ENCODE results near the gene SERPINI1. TPM values are rescaled to one million over a fixed set of nuclear protein-coding genes. Genes with fewer than 3 reads are reported as not detected.

SERPINI1 gene
- total and polyA plus RNA-seq, 3 donors from 2014 or later: 13.3 to 24.0 (median 17.6) TPM

DNA sequence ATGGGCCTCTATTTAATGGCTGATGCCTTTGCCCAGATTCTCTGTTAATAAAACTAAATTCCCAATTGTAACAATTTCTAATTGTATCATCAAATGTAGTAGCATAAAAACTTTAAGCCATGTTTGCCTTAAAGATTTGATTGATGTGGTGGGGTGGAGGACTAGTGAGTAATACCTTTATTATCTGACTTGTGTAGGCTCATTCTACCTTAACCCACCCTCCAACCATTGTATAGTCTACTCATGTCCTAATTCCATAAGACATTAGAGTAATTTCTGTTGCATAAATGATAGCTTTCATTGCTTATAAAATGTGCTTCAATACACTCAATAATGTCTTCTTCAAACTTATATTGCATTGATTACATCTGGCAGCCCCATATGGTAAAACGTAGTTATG, 25.8 kb downstream of the SERPINI1 start:
- 81 to 83% methylated on average over 1 of the region's 1 CpG for WGBS, 2 donors
- Histone ChIP-seq H3K27ac (no peak overlapping the region), H3K36me3 (ENCODE audit: low read depth, missing control alignments) (no peaks in the 10 kb centered on the region), H3K4me3 (no peak overlapping the region), H3K9me3 (no peaks in the 10 kb centered on the region), H3K27me3 (no peaks in the 10 kb centered on the region), H3K4me1 (no peaks in the 10 kb centered on the region)
- TF ChIP-seq, protein P1, sequence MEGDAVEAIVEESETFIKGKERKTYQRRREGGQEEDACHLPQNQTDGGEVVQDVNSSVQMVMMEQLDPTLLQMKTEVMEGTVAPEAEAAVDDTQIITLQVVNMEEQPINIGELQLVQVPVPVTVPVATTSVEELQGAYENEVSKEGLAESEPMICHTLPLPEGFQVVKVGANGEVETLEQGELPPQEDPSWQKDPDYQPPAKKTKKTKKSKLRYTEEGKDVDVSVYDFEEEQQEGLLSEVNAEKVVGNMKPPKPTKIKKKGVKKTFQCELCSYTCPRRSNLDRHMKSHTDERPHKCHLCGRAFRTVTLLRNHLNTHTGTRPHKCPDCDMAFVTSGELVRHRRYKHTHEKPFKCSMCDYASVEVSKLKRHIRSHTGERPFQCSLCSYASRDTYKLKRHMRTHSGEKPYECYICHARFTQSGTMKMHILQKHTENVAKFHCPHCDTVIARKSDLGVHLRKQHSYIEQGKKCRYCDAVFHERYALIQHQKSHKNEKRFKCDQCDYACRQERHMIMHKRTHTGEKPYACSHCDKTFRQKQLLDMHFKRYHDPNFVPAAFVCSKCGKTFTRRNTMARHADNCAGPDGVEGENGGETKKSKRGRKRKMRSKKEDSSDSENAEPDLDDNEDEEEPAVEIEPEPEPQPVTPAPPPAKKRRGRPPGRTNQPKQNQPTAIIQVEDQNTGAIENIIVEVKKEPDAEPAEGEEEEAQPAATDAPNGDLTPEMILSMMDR (IDR thresholded peaks at IDR 0.05): no peak
- TF ChIP-seq POLR2A (IDR thresholded peaks at IDR 0.05): no peak
- DNase-seq: no peak
- intact Hi-C loops (cut with DNase I; ENCODE audit: low total_unique reads): no loop called here

DNA sequence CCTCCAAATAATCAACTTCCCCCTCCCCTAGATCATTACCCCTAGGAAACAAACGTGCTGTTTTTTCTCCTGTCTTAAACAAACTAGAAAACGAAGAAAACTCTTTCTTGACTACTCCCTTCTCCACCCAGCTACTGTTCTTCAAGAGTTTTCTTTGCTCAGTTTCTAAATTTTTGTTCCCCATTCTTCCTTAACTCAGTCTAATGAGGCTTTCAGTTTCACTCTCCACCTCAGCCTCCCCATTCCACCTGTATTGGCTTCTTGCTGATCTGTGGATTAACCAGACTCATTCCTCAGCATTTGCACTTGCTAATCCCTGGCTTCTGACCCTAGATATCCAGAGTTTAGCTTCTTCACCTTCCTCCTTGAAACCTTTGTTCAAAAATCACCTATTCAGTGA, 26.8 kb downstream of the SERPINI1 start:
- Histone ChIP-seq H3K4me3 (no peak overlapping the region), H3K9me3 (no peaks in the 10 kb centered on the region), H3K27ac (no peak overlapping the region), H3K27me3 (no peaks in the 10 kb centered on the region), H3K4me1 (no peaks in the 10 kb centered on the region), H3K36me3 (ENCODE audit: low read depth, missing control alignments) (no peaks in the 10 kb centered on the region)
- no peak for DNase-seq
- intact Hi-C loops (cut with DNase I; ENCODE audit: low total_unique reads): no loop called here
- WGBS, 2 donors: 48 to 60% methylated on average over 2 of the region's 2 CpGs
- no peak for TF ChIP-seq POLR2A (IDR thresholded peaks at IDR 0.05)
- TF ChIP-seq, protein P1 (IDR thresholded peaks at IDR 0.05): no peak

DNA sequence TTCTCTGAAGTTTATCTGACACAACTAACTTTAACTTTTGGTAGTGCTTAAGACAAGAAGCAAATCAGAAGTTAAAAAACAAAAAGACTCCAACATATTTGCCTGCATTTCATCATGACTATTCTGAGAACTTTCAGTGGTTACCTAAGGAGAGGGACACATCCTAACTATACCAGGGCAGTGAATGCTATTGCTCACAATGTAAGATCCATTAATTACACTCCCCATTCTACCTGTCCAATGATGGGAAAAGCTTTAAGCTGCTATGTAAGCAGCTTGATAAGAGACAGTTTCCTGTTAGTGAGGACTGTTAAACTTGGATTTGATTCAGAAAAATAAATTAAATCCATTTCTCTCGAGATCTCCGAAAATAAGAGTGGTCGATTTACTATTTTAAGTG, 37.5 kb downstream of the SERPINI1 start:
- Histone ChIP-seq H3K4me1 (no peaks in the 10 kb centered on the region), H3K36me3 (ENCODE audit: low read depth, missing control alignments) (no peaks in the 10 kb centered on the region), H3K27ac (no peak overlapping the region), H3K9me3 (no peaks in the 10 kb centered on the region), H3K27me3 (no peaks in the 10 kb centered on the region), H3K4me3 (no peak overlapping the region)
- intact Hi-C loops (cut with DNase I; ENCODE audit: low total_unique reads): no loop called here
- DNase-seq: no peak
- WGBS, 2 donors: 68 to 83% methylated on average over 3 of the region's 3 CpGs
- TF ChIP-seq POLR2A (IDR thresholded peaks at IDR 0.05): no peak
- TF ChIP-seq, protein P1 (IDR thresholded peaks at IDR 0.05): no peak

DNA sequence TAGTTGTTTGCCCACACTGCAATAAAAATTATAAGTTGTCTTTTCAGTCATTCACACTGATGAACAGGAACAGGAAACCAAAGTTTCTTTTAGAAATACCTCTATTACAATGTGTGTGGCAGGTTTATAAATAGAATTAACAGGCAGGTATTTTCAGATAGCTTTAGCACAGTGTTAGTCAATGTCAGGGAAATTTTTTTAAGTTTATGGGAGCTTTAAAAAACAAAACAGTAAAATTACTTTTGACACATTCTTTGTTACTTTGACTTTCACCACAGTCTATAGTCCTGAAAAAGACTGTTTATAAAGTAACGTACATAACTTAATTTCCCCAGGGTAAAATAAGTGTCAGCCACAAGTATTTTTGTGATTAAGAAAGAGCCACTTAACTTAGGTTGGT, 38.1 kb downstream of the SERPINI1 start:
- Histone ChIP-seq H3K36me3 (ENCODE audit: low read depth, missing control alignments) (no peaks in the 10 kb centered on the region), H3K27me3 (no peaks in the 10 kb centered on the region), H3K27ac (no peak overlapping the region), H3K4me1 (no peaks in the 10 kb centered on the region), H3K4me3 (no peak overlapping the region), H3K9me3 (no peaks in the 10 kb centered on the region)
- TF ChIP-seq, protein P1 (IDR thresholded peaks at IDR 0.05): no peak
- TF ChIP-seq POLR2A (IDR thresholded peaks at IDR 0.05): no peak
- WGBS, 2 donors: 81 to 88% methylated on average over 1 of the region's 1 CpG
- intact Hi-C loops (cut with DNase I; ENCODE audit: low total_unique reads): no loop called here
- DNase-seq: no peak

DNA sequence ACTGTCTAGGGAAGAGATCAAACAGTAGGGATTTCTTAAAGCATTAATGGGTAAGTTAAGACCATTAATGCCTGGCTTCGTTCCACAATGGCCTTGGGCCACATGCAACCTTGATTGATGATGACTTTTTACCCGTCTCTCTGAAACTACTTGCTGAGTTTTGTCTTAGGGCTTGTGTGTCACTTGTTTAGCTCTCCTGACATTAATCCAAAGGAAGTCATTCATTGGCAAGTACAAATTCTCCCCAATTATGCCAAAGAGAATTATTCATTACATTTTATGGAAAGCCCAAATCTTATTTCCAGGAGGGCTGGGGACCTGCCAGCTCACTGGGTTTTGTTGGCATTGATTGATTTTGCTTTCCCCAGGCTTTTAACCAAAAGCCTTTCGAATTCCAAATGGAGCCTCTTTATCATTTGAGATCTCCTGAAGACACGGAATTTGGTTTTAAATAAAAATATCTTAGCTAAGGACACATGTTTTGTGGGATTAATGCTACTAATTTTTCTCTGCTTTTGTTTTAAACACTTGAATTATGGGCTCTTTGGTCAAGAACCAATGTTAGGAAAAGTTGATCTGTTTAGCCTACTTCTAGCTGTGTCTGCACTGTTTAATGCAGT, 40.7 kb downstream of the SERPINI1 start:
- Histone ChIP-seq H3K4me1 (no peaks in the 10 kb centered on the region), H3K36me3 (ENCODE audit: low read depth, missing control alignments) (no peaks in the 10 kb centered on the region), H3K4me3 (no peak overlapping the region), H3K27ac (no peak overlapping the region), H3K27me3 (no peaks in the 10 kb centered on the region), H3K9me3 (no peaks in the 10 kb centered on the region)
- 64 to 69% methylated on average over 4 of the region's 4 CpGs for WGBS, 2 donors
- TF ChIP-seq, protein P1 (IDR thresholded peaks at IDR 0.05): no peak
- TF ChIP-seq POLR2A (IDR thresholded peaks at IDR 0.05): no peak
- intact Hi-C loops (cut with DNase I; ENCODE audit: low total_unique reads): no loop called here
- no peak for DNase-seq

Data from testis (tissue), 3 donors.